Stimulated activated CD4-positive, alpha-beta T cell treated with anti-CD3 and anti-CD28 coated beads, Interleukin-1b, Interleukin-23, amount 100 ng/mL, for 48 hours (primary cell): Measurements from ENCODE around the gene MAP1LC3B.

ENCODE experiments used
- DNase-seq: peaks from one replicate; pipeline ENCODE4 v3.0.0-alpha.2; 2020

MAP1LC3B gene

GRCh38 chr16:87411375-87412271 is 19.5 kb downstream of the MAP1LC3B start:
- DNase-seq = no peak

GRCh38 chr16:87412371-87412995 is 20.3 kb downstream of the MAP1LC3B start:
- DNase-seq = no peak

- no peak for DNase-seq
Measured at GRCh38 chr16:87412996-87413421, 20.9 kb downstream of the MAP1LC3B start.

GRCh38 chr16:87414251-87414680 is 22.1 kb downstream of the MAP1LC3B start:
- DNase-seq = peak; percentile 43

GRCh38 chr16:87415441-87415840 is 23.3 kb downstream of the MAP1LC3B start:
- no peak for DNase-seq

GRCh38 chr16:87416826-87417527 is 24.8 kb downstream of the MAP1LC3B start:
- DNase-seq = no peak

GRCh38 chr16:87417528-87417910 is 25.4 kb downstream of the MAP1LC3B start:
- no peak for DNase-seq

- DNase-seq = no peak
Measured at GRCh38 chr16:87418216-87418615, 26.1 kb downstream of the MAP1LC3B start.

- DNase-seq = no peak
Measured at GRCh38 chr16:87418644-87419043, 26.5 kb downstream of the MAP1LC3B start.

- no peak for DNase-seq
Measured at GRCh38 chr16:87420026-87421002, 28.2 kb downstream of the MAP1LC3B start.

GRCh38 chr16:87421003-87421912 is 29.1 kb downstream of the MAP1LC3B start:
- DNase-seq = no peak

- no peak for DNase-seq
Measured at GRCh38 chr16:87422106-87422505, 30.0 kb downstream of the MAP1LC3B start.

GRCh38 chr16:87423429-87423828 is 31.3 kb downstream of the MAP1LC3B start:
- DNase-seq = no peak

GRCh38 chr16:87424266-87424665 is 32.1 kb downstream of the MAP1LC3B start:
- no peak for DNase-seq

- no peak for DNase-seq
Measured at GRCh38 chr16:87425941-87426340, 33.8 kb downstream of the MAP1LC3B start.

- no peak for DNase-seq
Measured at GRCh38 chr16:87426423-87427215, 34.5 kb downstream of the MAP1LC3B start.

GRCh38 chr16:87431926-87432325 is 39.8 kb downstream of the MAP1LC3B start:
- DNase-seq = no peak

GRCh38 chr16:87432330-87432915 is 40.3 kb downstream of the MAP1LC3B start:
- no peak for DNase-seq

- no peak for DNase-seq
Measured at GRCh38 chr16:87434146-87434667, 42.1 kb downstream of the MAP1LC3B start.
